ENCODE results near the gene SMYD2. TPM values are rescaled to one million over a fixed set of nuclear protein-coding genes. Genes with fewer than 3 reads are reported as not detected.

The SMYD2 gene
- total and polyA plus RNA-seq, 2 donors: 39.9 to 45.0 TPM

- no peak overlapping the region for H3K27ac ChIP-seq (ENCODE audit: low read depth in 1 of 2, low read length in 1 of 2)
- DNase-seq (ENCODE audit: low read depth in 6 of 9, low spot score in 9 of 9): no peak
- H3K27me3 ChIP-seq (ENCODE audit: control insufficient read depth in 2 of 2, insufficient read depth in 1 of 2, low read length in 1 of 2): no peaks in the 10 kb centered on the region
- 96% methylated on average over 12 of the region's 12 CpGs for WGBS
- no peaks in the 10 kb centered on the region for H3K4me1 ChIP-seq (ENCODE audit: control insufficient read depth in 2 of 2, insufficient read depth in 2 of 2, low read length in 2 of 2)
- no peak overlapping the region for H3K4me3 ChIP-seq (ENCODE audit: low read length in 2 of 2)
- peaks cover 0 to 22% of the 10 kb centered on the region in 2 donors for H3K36me3 ChIP-seq (ENCODE audit: control insufficient read depth in 2 of 2, insufficient read depth in 2 of 2, low read length in 1 of 2)
- H3K9me3 ChIP-seq (ENCODE audit: control insufficient read depth in 2 of 2, insufficient read depth in 1 of 2, low read length in 1 of 2): no peaks in the 10 kb centered on the region
Measured at GRCh38 chr1:214330715-214331114, 49.8 kb downstream of the SMYD2 start.

- DNase-seq (ENCODE audit: low read depth in 6 of 9, low spot score in 9 of 9): no peak
- Histone ChIP-seq H3K27me3 (ENCODE audit: control insufficient read depth in 2 of 2, insufficient read depth in 1 of 2, low read length in 1 of 2) (no peaks in the 10 kb centered on the region), H3K36me3 (ENCODE audit: control insufficient read depth in 2 of 2, insufficient read depth in 2 of 2, low read length in 1 of 2) (peaks cover 0 to 22% of the 10 kb centered on the region in 2 donors), H3K27ac (ENCODE audit: low read depth in 1 of 2, low read length in 1 of 2) (no peak overlapping the region), H3K4me1 (ENCODE audit: control insufficient read depth in 2 of 2, insufficient read depth in 2 of 2, low read length in 2 of 2) (no peaks in the 10 kb centered on the region), H3K4me3 (ENCODE audit: low read length in 2 of 2) (no peak overlapping the region), H3K9me3 (ENCODE audit: control insufficient read depth in 2 of 2, insufficient read depth in 1 of 2, low read length in 1 of 2) (no peaks in the 10 kb centered on the region)
- 98% methylated on average over 1 of the region's 1 CpG for WGBS
Measured at GRCh38 chr1:214331180-214331579, 50.2 kb downstream of the SMYD2 start.

GRCh38 chr1:214331827-214332423 lies 51.0 kb downstream of the SMYD2 start:
- WGBS: 78% methylated on average over 9 of the region's 9 CpGs
- no peaks in the 10 kb centered on the region for H3K27me3 ChIP-seq (ENCODE audit: control insufficient read depth in 2 of 2, insufficient read depth in 1 of 2, low read length in 1 of 2)
- peaks cover 0 to 16% of the 10 kb centered on the region in 2 donors for H3K36me3 ChIP-seq (ENCODE audit: control insufficient read depth in 2 of 2, insufficient read depth in 2 of 2, low read length in 1 of 2)
- no peak overlapping the region for H3K27ac ChIP-seq (ENCODE audit: low read depth in 1 of 2, low read length in 1 of 2)
- H3K4me3 ChIP-seq (ENCODE audit: low read length in 2 of 2): no peak overlapping the region
- H3K9me3 ChIP-seq (ENCODE audit: control insufficient read depth in 2 of 2, insufficient read depth in 1 of 2, low read length in 1 of 2): no peaks in the 10 kb centered on the region
- peak in 8 of 9 donors; percentile 5 to 54 (median 26) for DNase-seq (ENCODE audit: low read depth in 6 of 9, low spot score in 9 of 9)
- no peaks in the 10 kb centered on the region for H3K4me1 ChIP-seq (ENCODE audit: control insufficient read depth in 2 of 2, insufficient read depth in 2 of 2, low read length in 2 of 2)

GRCh38 chr1:214332946-214333798 lies 52.2 kb downstream of the SMYD2 start:
- H3K9me3 ChIP-seq (ENCODE audit: control insufficient read depth in 2 of 2, insufficient read depth in 1 of 2, low read length in 1 of 2): no peaks in the 10 kb centered on the region
- H3K27ac ChIP-seq (ENCODE audit: low read depth in 1 of 2, low read length in 1 of 2): no peak overlapping the region
- WGBS: 91% methylated on average over 6 of the region's 6 CpGs
- no peaks in the 10 kb centered on the region for H3K27me3 ChIP-seq (ENCODE audit: control insufficient read depth in 2 of 2, insufficient read depth in 1 of 2, low read length in 1 of 2)
- peak in 3 of 9 donors; percentile 22 to 54 (median 36) for DNase-seq (ENCODE audit: low read depth in 6 of 9, low spot score in 9 of 9)
- peaks cover 0 to 21% of the 10 kb centered on the region in 2 donors for H3K36me3 ChIP-seq (ENCODE audit: control insufficient read depth in 2 of 2, insufficient read depth in 2 of 2, low read length in 1 of 2)
- no peak overlapping the region for H3K4me3 ChIP-seq (ENCODE audit: low read length in 2 of 2)
- no peaks in the 10 kb centered on the region for H3K4me1 ChIP-seq (ENCODE audit: control insufficient read depth in 2 of 2, insufficient read depth in 2 of 2, low read length in 2 of 2)

- H3K27me3 ChIP-seq (ENCODE audit: control insufficient read depth in 2 of 2, insufficient read depth in 1 of 2, low read length in 1 of 2): no peaks in the 10 kb centered on the region
- no peak overlapping the region for H3K4me3 ChIP-seq (ENCODE audit: low read length in 2 of 2)
- H3K27ac ChIP-seq (ENCODE audit: low read depth in 1 of 2, low read length in 1 of 2): no peak overlapping the region
- 98% methylated on average over 4 of the region's 4 CpGs for WGBS
- H3K36me3 ChIP-seq (ENCODE audit: control insufficient read depth in 2 of 2, insufficient read depth in 2 of 2, low read length in 1 of 2): peaks cover 0 to 21% of the 10 kb centered on the region in 2 donors
- no peaks in the 10 kb centered on the region for H3K4me1 ChIP-seq (ENCODE audit: control insufficient read depth in 2 of 2, insufficient read depth in 2 of 2, low read length in 2 of 2)
- H3K9me3 ChIP-seq (ENCODE audit: control insufficient read depth in 2 of 2, insufficient read depth in 1 of 2, low read length in 1 of 2): no peaks in the 10 kb centered on the region
- no peak for DNase-seq (ENCODE audit: low read depth in 6 of 9, low spot score in 9 of 9)
Measured at GRCh38 chr1:214335567-214335966, 54.6 kb downstream of the SMYD2 start.

GRCh38 chr1:214337015-214337414 lies 56.1 kb downstream of the SMYD2 start:
- Histone ChIP-seq H3K4me3 (ENCODE audit: low read length in 2 of 2) (no peak overlapping the region), H3K4me1 (ENCODE audit: control insufficient read depth in 2 of 2, insufficient read depth in 2 of 2, low read length in 2 of 2) (no peaks in the 10 kb centered on the region), H3K27me3 (ENCODE audit: control insufficient read depth in 2 of 2, insufficient read depth in 1 of 2, low read length in 1 of 2) (no peaks in the 10 kb centered on the region), H3K27ac (ENCODE audit: low read depth in 1 of 2, low read length in 1 of 2) (no peak overlapping the region), H3K36me3 (ENCODE audit: control insufficient read depth in 2 of 2, insufficient read depth in 2 of 2, low read length in 1 of 2) (peaks cover 0 to 17% of the 10 kb centered on the region in 2 donors), H3K9me3 (ENCODE audit: control insufficient read depth in 2 of 2, insufficient read depth in 1 of 2, low read length in 1 of 2) (no peaks in the 10 kb centered on the region)
- 92% methylated on average over 2 of the region's 2 CpGs for WGBS
- no peak for DNase-seq (ENCODE audit: low read depth in 6 of 9, low spot score in 9 of 9)

- no peaks in the 10 kb centered on the region for H3K9me3 ChIP-seq (ENCODE audit: control insufficient read depth in 2 of 2, insufficient read depth in 1 of 2, low read length in 1 of 2)
- 96% methylated on average over 6 of the region's 6 CpGs for WGBS
- H3K4me1 ChIP-seq (ENCODE audit: control insufficient read depth in 2 of 2, insufficient read depth in 2 of 2, low read length in 2 of 2): no peaks in the 10 kb centered on the region
- no peaks in the 10 kb centered on the region for H3K27me3 ChIP-seq (ENCODE audit: control insufficient read depth in 2 of 2, insufficient read depth in 1 of 2, low read length in 1 of 2)
- no peak for DNase-seq (ENCODE audit: low read depth in 6 of 9, low spot score in 9 of 9)
- H3K27ac ChIP-seq (ENCODE audit: low read depth in 1 of 2, low read length in 1 of 2): no peak overlapping the region
- H3K36me3 ChIP-seq (ENCODE audit: control insufficient read depth in 2 of 2, insufficient read depth in 2 of 2, low read length in 1 of 2): peaks cover 0 to 17% of the 10 kb centered on the region in 2 donors
- H3K4me3 ChIP-seq (ENCODE audit: low read length in 2 of 2): no peak overlapping the region
Measured at GRCh38 chr1:214337511-214337910, 56.6 kb downstream of the SMYD2 start.

- no peak for DNase-seq (ENCODE audit: low read depth in 6 of 9, low spot score in 9 of 9)
- H3K4me3 ChIP-seq (ENCODE audit: low read length in 2 of 2): no peak overlapping the region
- no peaks in the 10 kb centered on the region for H3K9me3 ChIP-seq (ENCODE audit: control insufficient read depth in 2 of 2, insufficient read depth in 1 of 2, low read length in 1 of 2)
- H3K27ac ChIP-seq (ENCODE audit: low read depth in 1 of 2, low read length in 1 of 2): no peak overlapping the region
- H3K36me3 ChIP-seq (ENCODE audit: control insufficient read depth in 2 of 2, insufficient read depth in 2 of 2, low read length in 1 of 2): peaks cover 0 to 17% of the 10 kb centered on the region in 2 donors
- H3K27me3 ChIP-seq (ENCODE audit: control insufficient read depth in 2 of 2, insufficient read depth in 1 of 2, low read length in 1 of 2): no peaks in the 10 kb centered on the region
- 96% methylated on average over 4 of the region's 4 CpGs for WGBS
- no peaks in the 10 kb centered on the region for H3K4me1 ChIP-seq (ENCODE audit: control insufficient read depth in 2 of 2, insufficient read depth in 2 of 2, low read length in 2 of 2)
Measured at GRCh38 chr1:214338212-214338611, 57.3 kb downstream of the SMYD2 start.

GRCh38 chr1:214341459-214341858 lies 60.5 kb downstream of the SMYD2 start:
- no peak overlapping the region for H3K4me3 ChIP-seq (ENCODE audit: low read length in 2 of 2)
- H3K27ac ChIP-seq (ENCODE audit: low read depth in 1 of 2, low read length in 1 of 2): no peak overlapping the region
- H3K36me3 ChIP-seq (ENCODE audit: control insufficient read depth in 2 of 2, insufficient read depth in 2 of 2, low read length in 1 of 2): peaks cover 0 to 5% of the 10 kb centered on the region in 2 donors
- 99% methylated on average over 3 of the region's 3 CpGs for WGBS
- no peaks in the 10 kb centered on the region for H3K9me3 ChIP-seq (ENCODE audit: control insufficient read depth in 2 of 2, insufficient read depth in 1 of 2, low read length in 1 of 2)
- H3K4me1 ChIP-seq (ENCODE audit: control insufficient read depth in 2 of 2, insufficient read depth in 2 of 2, low read length in 2 of 2): no peaks in the 10 kb centered on the region
- H3K27me3 ChIP-seq (ENCODE audit: control insufficient read depth in 2 of 2, insufficient read depth in 1 of 2, low read length in 1 of 2): no peaks in the 10 kb centered on the region
- DNase-seq (ENCODE audit: low read depth in 6 of 9, low spot score in 9 of 9): no peak
